Kidney epithelial cell (primary cell): ENCODE measurements around the gene TAF12. TPM values are rescaled to one million over a fixed set of nuclear protein-coding genes. Genes with fewer than 3 reads are reported as not detected.
"Not testable (repeated sequence)": the region's sequence is repeated elsewhere in the genome, so short reads cannot be mapped to it uniquely, and the experiment has no call there.

ENCODE experiments used
- DNase-seq: peaks from one replicate; pipeline ENCODE4 v3.0.0-alpha.2; 2010; ENCODE audit warnings: low read depth
- H3K27me3 ChIP-seq: 2 replicates; pipeline ENCODE4 v1.6.0; 2011; ENCODE audit warnings: low read length; ENCODE audit not compliant: control insufficient read depth, insufficient read depth
- H3K36me3 ChIP-seq: 2 replicates; pipeline ENCODE4 v1.5.1; 2011; ENCODE audit warnings: low read length; ENCODE audit not compliant: control insufficient read depth, insufficient read depth
- H3K4me3 ChIP-seq: 2 replicates; pipeline ENCODE4 v1.5.1; 2011; ENCODE audit warnings: low read depth, mild to moderate bottlenecking, control low read depth, low read length
- CTCF ChIP-seq: IDR thresholded peaks from 2 replicates; pipeline ENCODE4 v1.5.1; 2011; ENCODE audit warnings: mild to moderate bottlenecking, moderate library complexity, low read length, control low read depth, inconsistent platforms; ENCODE audit not compliant: insufficient read depth, poor library complexity, severe bottlenecking
- total RNA-seq: library from RNA; depleted of rRNA; stranded (reverse); fragments of >200 nt; gene quantifications from 2 replicates; pipeline ENCODE4 v1.2.3, GENCODE V29; 2015

TAF12 gene
- total RNA-seq, 1 donor from 2014 or later: 24.6 TPM

- H3K27me3 ChIP-seq: no peaks in the 10 kb centered on the region
- no peaks in the 10 kb centered on the region for H3K36me3 ChIP-seq
- no peak for TF ChIP-seq CTCF
- no peak for DNase-seq
- H3K4me3 ChIP-seq: no peak overlapping the region
Measured at GRCh38 chr1:28656335-28656734, 13.5 kb upstream of the TAF12 start.

- not testable (repeated sequence) for H3K4me3 ChIP-seq, H3K36me3 ChIP-seq, DNase-seq
Measured at GRCh38 chr1:28655448-28656311, 12.8 kb upstream of the TAF12 start.

GRCh38 chr1:28653870-28654269 is 11.0 kb upstream of the TAF12 start:
- H3K4me3 ChIP-seq, DNase-seq, H3K27me3 ChIP-seq, H3K36me3 ChIP-seq: not testable (repeated sequence)
- TF ChIP-seq CTCF: peak; percentile 37

More at GRCh38 chr1:28655448-28656311, 12.8 kb upstream of the TAF12 start:
- not testable (repeated sequence) for H3K27me3 ChIP-seq

- not testable (repeated sequence) for DNase-seq, H3K36me3 ChIP-seq, H3K27me3 ChIP-seq, H3K4me3 ChIP-seq
Measured at GRCh38 chr1:28653063-28653462, 10.2 kb upstream of the TAF12 start.

- DNase-seq: peak; percentile 94
- Histone ChIP-seq H3K4me3 (peak within 1 kb of the TSS; percentile 36), H3K27me3 (no peaks in the 10 kb centered on the region), H3K36me3 (no peaks in the 10 kb centered on the region)
- TF ChIP-seq CTCF: no peak
Measured at GRCh38 chr1:28648474-28649198, 5.8 kb upstream of the TAF12 start, which contains the start of gene RNU11. RNU11 (plus strand) TSS chr1:28648600.

GRCh38 chr1:28648008-28648473 is 5.2 kb upstream of the TAF12 start:
- TF ChIP-seq CTCF: no peak
- Histone ChIP-seq H3K36me3 (no peaks in the 10 kb centered on the region), H3K4me3 (peak overlapping the region; percentile 36)

More at GRCh38 chr1:28648008-28648473, 5.2 kb upstream of the TAF12 start:
- peak; percentile 85 for DNase-seq
- H3K27me3 ChIP-seq: no peaks in the 10 kb centered on the region
